Measurements from ENCODE around the gene SIRPG.

The SIRPG gene

GRCh38 chr20:1588533-1589460 is 68.8 kb downstream of the SIRPG start:
- no peak for DNase-seq

DNA sequence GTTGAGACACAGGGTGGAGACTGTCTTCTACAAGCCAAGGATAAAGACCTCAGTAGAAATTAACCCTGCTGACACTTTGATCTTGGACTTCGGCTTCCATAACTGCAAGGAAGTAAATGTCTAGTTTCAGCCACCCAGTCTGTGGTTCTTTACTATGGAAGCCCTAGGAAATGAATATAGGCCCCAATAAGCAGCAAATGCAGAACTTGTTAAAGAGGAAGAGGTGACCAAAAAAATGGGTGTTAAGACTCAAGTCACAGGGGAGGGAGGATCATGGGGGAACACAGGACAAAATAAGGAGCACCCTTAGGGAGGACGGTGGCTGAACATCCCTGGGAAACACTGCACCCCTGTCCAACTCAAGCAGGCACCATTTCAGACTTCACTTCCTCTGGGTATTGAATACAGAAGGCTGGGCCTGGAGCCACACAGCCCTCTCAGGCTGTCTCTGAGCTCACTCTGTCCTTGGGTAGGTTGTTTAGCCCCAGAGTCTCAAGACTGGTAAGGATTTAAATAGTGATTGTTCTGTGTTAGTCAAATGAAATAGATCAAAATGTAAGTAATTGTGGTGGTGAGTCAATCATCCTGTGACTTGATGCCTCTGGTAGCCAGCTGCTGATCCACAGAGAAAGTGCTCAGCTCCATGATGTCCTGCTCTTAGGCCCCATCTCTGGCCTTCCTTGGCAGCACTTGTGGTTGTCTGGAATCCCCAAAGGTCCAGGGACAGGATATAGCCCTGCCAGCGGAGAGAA is 69.6 kb downstream of the SIRPG start:
- DNase-seq = no peak

DNA sequence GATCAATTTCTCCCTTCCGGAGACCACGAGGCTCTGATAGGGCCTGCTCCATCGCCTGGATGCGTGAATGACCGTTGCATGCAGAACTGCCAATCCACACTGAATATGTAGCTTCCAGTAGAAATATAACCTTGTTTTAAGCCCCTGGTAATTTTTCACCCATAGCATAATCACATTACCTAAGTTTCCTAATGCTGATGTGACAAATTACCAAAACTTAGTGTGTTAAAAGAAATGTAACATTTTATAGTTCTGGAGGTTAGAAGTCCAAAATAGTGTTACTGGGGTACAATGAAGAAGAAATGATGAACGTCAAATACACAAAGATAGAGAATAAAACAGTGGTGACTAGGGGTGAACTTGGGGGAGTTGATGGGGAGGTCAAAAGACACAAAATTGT is 78.1 kb downstream of the SIRPG start:
- DNase-seq = no peak

Data from activated effector memory CD4-positive, alpha-beta T cell treated with Interleukin-2 at 50 U/mL for 16 hours (primary cell).